OCI-M2 (cell line): ENCODE data around the gene PPDPF.

Source experiments
- DNase-seq: peaks from one replicate; lab custom pipeline; 2025; ENCODE audit not compliant: unreplicated experiment; lab: John Stamatoyannopoulos, UW

Gene PPDPF

GRCh38 chr20:63536241-63536977, 15.8 kb downstream of the PPDPF start:
- DNase-seq = no peak

GRCh38 chr20:63536997-63537524, 16.5 kb downstream of the PPDPF start, which contains the start of gene PTK6:
Gene PTK6, minus strand, starts transcription at chr20:63537376. Its CDS starts 62 bp downstream, at chr20:63537314.
- DNase-seq = no peak

- peak; percentile 21 for DNase-seq
Measured at GRCh38 chr20:63537525-63538203, 17.1 kb downstream of the PPDPF start.

DNA sequence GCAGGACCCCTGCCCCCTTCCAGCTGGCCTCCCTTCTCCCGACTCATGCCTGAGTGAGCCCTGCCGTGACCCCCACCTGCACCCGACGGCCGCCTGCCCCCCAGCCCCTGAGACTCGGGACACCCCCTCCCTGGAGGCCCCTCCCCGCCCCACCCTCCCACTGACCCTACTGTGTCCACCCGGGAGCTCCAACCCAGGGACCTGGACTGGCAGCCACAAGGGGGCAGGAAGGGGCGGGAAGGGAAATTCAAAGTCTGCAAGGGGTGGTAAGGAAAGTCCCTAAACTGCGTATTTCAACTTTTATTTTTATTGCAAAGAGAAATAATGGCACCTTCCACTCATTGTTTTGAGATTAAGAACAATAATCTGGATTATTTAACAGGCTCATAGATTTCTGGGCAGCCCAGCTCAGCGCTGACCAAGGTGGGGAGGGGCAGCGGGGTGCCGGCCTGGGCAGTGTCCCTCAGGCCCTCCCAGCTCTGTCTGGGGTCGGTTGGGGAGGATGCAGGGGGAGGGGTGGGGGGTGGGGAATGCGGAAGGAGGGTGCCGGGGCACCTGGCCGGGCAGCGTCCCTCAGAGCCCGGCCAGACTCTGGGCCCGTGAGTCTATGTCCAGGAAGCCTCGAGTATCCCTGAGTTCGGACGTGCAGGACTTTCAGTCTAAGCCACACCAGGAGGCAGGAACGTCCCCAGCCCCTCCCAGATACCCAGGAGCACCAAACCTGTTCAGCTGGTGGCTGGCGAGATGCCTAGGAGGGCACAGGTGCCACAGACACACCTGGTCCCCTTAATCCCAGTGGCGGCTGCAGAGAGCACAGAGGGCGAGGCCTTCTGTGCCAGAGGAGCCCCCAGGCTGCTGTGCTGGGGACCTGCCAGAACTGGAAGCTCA, 17.9 kb downstream of the PPDPF start:
- no peak for DNase-seq

DNA sequence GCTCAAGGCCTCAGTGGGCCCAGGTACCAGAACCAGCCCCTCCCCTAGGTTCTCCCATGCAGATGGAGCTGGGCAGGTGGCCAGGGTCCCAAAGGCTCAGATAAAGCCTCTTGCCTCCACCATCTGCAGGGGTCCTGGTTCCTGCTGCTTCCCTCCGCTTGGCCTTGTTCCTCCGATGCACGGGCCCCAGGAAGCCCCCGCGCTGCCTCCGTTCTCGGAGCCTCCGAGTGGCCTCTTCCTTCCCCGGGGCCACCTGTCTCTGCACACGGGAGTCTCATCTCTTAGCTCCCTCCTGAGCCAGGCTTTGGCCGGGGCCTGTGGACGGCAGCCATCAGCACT, 18.5 kb downstream of the PPDPF start:
- DNase-seq = no peak

- no peak for DNase-seq
Measured at GRCh38 chr20:63539441-63540370, 19.1 kb downstream of the PPDPF start.

DNA sequence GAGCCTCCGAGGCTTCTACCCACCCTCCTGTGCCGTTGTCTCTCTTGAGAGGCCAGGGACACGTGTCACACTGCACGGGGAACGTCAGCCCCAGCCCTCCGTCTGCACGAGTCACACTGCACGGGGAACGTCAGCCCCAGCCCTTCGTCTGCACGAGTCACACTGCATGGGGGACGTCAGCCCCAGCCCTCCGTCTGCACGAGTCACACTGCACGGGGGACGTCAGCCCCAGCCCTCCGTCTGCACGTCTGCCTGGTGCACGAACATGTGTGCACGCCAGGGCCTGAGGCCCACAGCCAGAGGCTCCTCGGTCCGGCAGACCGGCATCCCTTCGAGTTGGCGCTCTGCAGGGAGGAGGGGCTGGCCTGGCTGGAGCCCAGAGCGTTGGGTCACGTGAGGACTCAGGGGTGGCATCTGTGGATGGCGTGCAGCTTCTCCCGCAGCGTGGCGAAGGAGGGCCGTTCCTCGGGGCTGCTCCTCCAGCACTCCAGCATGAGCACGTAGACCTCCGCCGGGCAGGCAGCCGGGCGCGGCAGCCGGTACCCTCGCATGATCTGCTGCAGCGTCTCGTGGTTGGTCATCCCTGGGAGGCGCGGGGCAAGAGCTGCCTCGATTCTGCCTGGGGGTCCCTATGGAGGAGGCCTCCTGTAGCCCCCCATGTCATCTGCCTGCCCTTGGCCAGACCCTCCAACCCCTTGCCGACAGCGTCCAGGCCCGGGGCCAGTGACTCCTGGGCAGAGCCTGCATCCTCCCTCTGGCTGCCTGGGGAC, 20.0 kb downstream of the PPDPF start:
- DNase-seq = no peak

GRCh38 chr20:63541371-63541770, 20.8 kb downstream of the PPDPF start:
- DNase-seq = no peak

DNA sequence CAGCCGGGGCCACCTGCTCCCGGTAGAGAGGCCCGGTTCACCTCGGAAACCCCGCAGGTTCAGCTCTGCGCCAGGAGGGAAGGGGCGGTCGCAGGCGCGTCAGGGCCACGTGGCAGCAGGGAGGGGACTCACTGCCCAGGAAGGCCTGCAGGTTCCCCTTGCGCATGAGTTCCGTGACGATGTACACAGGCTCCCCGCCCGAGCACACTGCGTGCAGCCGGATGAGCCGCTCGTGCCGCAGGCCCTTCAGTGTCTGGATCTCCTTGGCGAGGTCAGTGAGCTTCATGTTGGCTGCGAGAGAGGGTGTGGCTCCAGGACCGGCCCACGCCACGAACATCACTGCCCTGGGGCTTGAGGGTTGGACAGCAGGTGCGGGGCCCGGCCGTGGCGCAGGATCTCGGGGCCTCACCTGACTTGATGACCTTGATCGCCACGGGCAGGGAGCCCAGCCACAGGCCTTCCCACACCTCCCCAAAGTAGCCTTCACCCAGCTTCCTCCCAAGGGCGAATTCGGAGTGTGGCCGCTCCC, 21.5 kb downstream of the PPDPF start:
- DNase-seq = no peak

GRCh38 chr20:63542696-63543095, 22.1 kb downstream of the PPDPF start:
- DNase-seq = no peak

- no peak for DNase-seq
Measured at GRCh38 chr20:63543131-63543530, 22.6 kb downstream of the PPDPF start.

GRCh38 chr20:63543733-63544132, 23.2 kb downstream of the PPDPF start:
- no peak for DNase-seq

GRCh38 chr20:63544241-63544957, 23.8 kb downstream of the PPDPF start:
- DNase-seq = no peak

DNA sequence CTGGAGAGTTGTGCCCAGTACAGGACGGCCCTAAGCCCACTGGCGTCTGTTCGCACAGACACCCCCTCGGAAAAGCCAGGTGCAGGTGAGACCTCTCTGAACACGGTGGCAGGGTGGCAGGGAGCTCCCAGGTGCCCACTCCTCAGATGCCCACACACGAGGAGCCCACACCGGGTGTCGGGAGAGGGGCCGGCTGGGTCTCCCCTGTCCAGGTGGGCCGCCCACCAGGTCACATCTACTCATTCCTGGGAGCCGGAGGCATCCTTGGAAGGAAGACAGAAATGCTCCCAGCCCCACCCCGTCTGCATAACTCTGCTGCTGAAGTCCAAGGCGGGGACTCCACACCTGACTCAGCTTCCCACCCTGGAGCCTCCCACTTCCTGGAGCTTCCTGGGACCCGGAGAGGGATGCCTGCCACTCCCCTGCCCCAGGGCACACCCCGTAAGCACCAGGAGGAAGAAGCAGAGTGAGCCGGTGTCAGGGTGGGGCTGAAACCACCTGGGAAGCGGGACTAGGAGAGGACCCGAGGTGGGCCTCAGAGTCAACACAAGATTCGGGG, 24.5 kb downstream of the PPDPF start:
- DNase-seq = no peak

GRCh38 chr20:63545814-63546213, 25.2 kb downstream of the PPDPF start:
- DNase-seq = no peak

DNA sequence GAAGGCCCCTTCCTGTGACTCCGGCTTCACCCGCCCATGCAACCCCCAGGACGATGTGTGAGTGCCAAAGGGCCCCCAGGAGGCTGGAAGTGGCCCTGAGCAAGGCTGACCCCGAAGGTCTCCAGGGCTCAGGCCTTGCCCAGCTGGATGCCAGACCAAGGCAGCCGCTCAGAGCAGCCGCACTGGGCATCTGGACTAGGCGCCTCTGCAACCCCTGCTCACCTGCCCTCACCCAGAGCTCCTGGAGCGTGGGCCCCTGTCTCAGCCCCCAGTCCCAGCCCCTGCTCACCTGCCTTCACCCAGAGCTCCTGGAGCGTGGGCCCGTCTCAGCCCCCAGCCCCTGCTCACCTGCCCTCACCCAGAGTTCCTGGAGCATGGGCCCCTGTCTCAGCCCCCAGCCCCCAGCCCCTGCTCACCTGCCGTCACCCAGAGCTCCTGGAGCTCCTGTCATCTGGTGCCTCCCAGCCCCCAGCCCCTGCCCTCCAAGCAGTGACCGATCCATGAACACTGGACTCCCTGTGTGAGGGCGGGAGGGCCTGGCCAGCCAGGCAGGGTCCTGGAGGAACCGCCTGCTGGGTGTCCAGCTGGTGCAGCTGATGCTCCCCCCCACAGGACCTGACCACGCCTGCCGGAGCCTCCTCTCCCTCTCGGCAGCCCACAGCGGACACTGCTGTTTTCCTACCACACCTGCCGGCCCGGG, 25.8 kb downstream of the PPDPF start:
- DNase-seq = no peak

DNA sequence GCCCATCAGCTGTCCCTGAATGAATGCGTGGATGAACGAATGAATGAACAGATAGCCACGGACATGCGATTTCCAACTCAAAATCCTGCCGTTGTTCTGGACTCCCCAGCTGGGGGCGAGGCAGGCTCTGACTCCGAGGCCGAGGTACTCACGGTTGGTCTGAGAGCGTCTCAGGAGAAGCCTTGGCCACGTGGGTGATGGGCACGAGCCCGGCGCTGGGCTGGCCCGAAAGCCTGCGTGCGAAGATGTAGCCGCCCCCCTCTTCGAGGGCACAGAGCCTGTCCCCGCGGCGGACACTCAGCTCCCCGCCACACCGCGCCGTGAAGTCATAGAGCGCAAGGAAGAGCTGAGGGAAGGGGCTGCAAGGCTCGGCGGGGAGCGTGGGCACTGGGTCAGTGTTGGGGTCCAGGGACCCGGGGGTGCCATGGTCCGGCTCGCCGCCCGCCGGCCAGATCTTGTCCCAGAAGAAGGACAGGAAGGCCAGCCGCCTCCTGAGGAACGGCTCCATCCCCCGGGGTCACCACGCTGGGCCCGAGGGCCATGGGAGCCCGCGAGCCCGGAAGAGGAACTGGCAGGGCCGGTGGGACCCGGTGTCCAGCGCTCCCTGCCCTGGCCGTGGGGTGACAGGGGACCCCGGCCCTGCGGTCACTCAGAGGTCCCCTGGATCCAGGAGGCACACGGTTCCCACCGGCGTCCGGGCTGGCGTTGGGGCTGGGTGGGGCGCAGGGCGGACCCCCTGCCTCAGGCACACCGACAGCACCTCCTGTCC, 26.6 kb downstream of the PPDPF start:
- DNase-seq = no peak
